Measurements from ENCODE around the gene MRPL16.
A peak's percentile ranks its signal among the peaks of the same experiment; 100 is the strongest.

Gene MRPL16

DNA sequence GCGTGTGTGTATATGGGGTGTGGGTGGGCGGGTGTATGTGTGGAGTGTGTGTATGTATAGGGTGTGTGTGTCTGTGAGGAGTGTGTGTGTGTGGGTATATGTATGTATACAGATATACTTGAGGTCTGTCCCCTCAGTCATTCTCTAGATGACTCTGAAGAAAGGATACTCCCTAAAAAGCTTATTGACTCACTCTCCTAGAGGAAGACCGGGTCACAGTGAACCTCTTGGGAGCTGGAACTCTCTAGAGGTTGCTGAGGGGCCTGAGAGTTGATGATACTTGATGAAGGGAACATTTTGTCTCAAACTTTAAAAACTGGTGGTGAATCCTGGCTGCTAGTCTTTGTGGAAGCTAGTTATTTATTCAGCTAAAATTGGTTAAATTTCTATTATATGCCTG is 40.3 kb downstream of the MRPL16 start:
- peak in 1 of 4 experiments; percentile 14 for DNase-seq

GRCh38 chr11:59769828-59770227 is 40.8 kb downstream of the MRPL16 start:
- no peak for DNase-seq

GRCh38 chr11:59769111-59769510 is 41.5 kb downstream of the MRPL16 start:
- peak in 3 of 4 experiments; percentile 17 to 32 (median 31) for DNase-seq

DNA sequence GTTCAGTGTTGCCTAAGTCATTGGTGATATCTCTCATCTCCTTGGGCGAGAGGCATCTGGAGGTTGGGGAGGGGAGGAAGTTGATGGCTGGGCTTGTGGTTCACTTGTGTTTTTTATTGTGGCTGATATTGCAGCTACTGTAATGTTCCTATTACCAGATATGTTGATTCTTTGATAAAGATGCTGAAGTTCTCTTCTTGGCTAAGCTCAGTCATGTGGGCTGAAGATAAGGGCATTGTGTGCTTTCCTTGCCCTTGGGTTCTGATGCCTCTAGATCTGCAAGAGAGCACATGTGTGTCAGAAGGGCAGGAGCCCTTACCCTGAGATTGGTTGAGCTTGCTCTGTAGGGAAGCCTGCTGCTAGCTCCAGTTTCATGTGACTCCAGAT is 43.4 kb downstream of the MRPL16 start:
- DNase-seq: peak in 3 of 4 experiments; percentile 17 to 26 (median 18)

- no peak for DNase-seq
Observed at GRCh38 chr11:59766542-59767224, 43.9 kb downstream of the MRPL16 start.

- peak; percentile 58 to 75 (median 67) for DNase-seq
Observed at GRCh38 chr11:59765068-59765735, 45.4 kb downstream of the MRPL16 start.

- no peak for DNase-seq
Observed at GRCh38 chr11:59761993-59762392, 48.6 kb downstream of the MRPL16 start.

GRCh38 chr11:59760771-59761170 is 49.8 kb downstream of the MRPL16 start:
- no peak for DNase-seq

DNA sequence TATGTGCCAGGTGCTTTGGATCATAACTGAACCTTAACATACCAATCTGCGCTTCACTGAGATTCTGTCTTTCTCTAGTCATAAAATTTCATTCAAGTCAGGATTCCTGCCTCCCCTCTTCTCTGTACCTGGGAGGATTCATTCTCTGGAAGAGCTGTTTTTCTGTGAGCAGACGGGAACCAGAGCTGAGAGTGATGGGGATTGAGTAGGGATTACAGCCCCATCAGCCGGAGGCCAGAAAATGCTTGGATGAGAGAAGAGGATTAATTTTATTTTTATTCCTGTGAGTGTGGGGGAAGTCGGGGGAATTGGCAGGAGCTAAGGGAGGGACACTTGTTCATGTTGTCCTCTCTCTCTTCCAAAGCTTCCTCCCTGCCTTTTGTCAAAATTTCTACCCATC is 50.7 kb downstream of the MRPL16 start:
- DNase-seq: no peak

DNA sequence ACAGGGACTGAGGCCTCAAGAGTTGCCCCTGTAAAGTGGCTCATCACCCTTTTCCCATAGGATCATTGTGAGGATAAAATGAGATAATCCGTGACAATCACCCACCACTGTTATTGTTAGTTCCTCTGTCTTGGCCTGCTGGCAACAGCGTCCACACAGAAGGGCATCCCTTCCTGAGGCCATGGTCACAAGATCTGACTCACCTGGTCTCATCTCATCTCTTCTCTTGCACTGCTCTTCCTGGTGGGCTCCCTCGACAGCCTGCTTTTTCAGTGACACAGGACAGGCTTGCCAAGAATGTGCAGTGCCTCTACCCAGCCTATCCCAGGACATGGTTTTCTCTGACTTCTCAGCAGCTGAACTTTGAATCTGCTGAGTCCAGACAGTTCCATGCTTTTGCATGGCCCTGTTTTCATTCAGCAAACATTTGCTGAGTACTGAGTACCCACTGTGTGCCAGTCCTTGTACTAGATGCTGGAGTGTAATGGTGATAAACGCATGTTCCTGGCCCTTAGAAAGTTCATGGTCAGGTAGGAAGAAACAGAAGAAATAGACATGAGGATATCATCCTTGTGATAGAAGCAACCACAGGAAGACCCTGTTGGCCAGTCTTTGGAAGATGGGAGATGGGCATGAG is 52.1 kb downstream of the MRPL16 start:
- no peak for DNase-seq

- peak in 2 of 4 experiments; percentile 13 to 30 for DNase-seq
Observed at GRCh38 chr11:59756845-59757244, 53.7 kb downstream of the MRPL16 start.

GRCh38 chr11:59756558-59756840 is 54.1 kb downstream of the MRPL16 start:
- DNase-seq: no peak

Data from suppressor macrophage (primary cell).